ENCODE results near the gene BICC1.

BICC1 gene

DNA sequence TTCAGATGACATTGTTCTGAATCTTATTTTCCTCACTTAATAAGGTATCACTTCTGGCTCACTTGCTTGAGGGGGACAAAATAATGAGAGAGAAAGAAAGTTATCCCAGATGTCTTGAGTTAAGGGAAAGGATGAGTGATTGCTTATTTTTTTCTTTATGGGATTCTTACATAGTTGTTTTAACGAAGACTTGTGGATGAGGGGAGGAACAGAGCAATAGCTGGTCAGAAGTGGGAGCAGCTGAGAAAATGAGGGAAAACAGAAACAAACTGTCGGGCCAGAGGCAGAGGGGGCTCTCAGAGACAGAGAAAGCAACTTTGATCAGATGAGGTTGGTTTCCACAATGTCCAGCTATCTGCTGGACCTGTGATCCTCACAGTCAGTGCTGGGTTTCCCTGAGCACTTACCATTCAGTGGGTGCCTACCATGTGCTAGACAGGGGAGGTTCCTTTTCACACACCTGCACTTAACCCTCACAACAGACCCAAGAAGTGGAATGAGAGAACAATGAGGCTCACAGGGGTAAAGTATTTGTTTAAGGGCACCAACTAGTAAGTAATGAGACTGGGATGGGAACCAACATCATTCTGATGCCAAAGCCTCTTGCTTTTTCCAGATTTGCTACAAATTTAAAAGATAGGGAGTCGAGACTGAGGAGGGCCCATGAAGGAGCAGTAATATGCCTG, 64.2 kb downstream of the BICC1 start:
- TF ChIP-seq CTCF (IDR thresholded peaks at IDR 0.05; ENCODE audit: insufficient read depth, low read length) (no peak), GABPA (IDR thresholded peaks at IDR 0.05; ENCODE audit: low read depth) (no peak), SPI1 (IDR thresholded peaks at IDR 0.05; ENCODE audit: borderline replicate concordance, low read depth) (no peak), REST (IDR thresholded peaks at IDR 0.05; ENCODE audit: insufficient replicate concordance, low read depth) (no peak), POLR2AphosphoS5 (IDR thresholded peaks at IDR 0.05; ENCODE audit: low read depth) (no peak)
- H3K27me3 ChIP-seq (ENCODE audit: insufficient read depth, poor library complexity, severe bottlenecking), result no peaks in the 10 kb centered on the region
- H3K27ac ChIP-seq (replicated peaks), result peak overlapping the region; percentile 63
- DNase-seq (ENCODE audit: low read depth in 1 of 2, low spot score in 1 of 2), result no peak
- H3K4me3 ChIP-seq (replicated peaks; ENCODE audit: insufficient read depth, low read length), result no peak overlapping the region

DNA sequence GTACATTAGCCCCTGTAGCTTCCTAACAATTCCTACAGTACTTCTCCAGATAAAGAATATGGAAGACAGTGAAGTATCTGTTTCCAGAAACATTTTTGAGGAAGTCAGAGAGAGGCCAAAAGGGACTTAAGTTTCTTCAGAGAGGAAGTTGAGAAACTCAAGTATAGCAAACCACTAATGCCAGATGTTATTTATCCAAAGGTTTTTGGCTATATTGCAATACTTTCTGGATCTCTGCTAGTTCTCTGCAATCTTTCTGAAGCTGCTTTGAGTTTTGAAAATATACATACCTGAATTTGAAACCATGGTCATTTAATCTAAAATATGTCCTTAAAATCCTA, 64.7 kb downstream of the BICC1 start:
- H3K27ac ChIP-seq (replicated peaks), result peak overlapping the region; percentile 63
- TF ChIP-seq SPI1 (IDR thresholded peaks at IDR 0.05; ENCODE audit: borderline replicate concordance, low read depth) (peak; percentile 99), REST (IDR thresholded peaks at IDR 0.05; ENCODE audit: insufficient replicate concordance, low read depth) (peak; percentile 22), POLR2AphosphoS5 (IDR thresholded peaks at IDR 0.05; ENCODE audit: low read depth) (peak; percentile 46; the same call in 1 of the 2 replicates), CTCF (IDR thresholded peaks at IDR 0.05; ENCODE audit: insufficient read depth, low read length) (no peak), GABPA (IDR thresholded peaks at IDR 0.05; ENCODE audit: low read depth) (peak; percentile 45; the same call in 1 of the 2 replicates)
- DNase-seq (ENCODE audit: low read depth in 1 of 2, low spot score in 1 of 2), result peak; percentile 41 to 59
- no peaks in the 10 kb centered on the region for H3K27me3 ChIP-seq (ENCODE audit: insufficient read depth, poor library complexity, severe bottlenecking)
- H3K4me3 ChIP-seq (replicated peaks; ENCODE audit: insufficient read depth, low read length), result no peak overlapping the region

GRCh38 chr10:58578366-58578765, 65.7 kb downstream of the BICC1 start:
- no peak for DNase-seq (ENCODE audit: low read depth in 1 of 2, low spot score in 1 of 2)
- no peak overlapping the region for H3K4me3 ChIP-seq (replicated peaks; ENCODE audit: insufficient read depth, low read length)
- peak overlapping the region; percentile 36 for H3K27ac ChIP-seq (replicated peaks)
- H3K27me3 ChIP-seq (ENCODE audit: insufficient read depth, poor library complexity, severe bottlenecking), result no peaks in the 10 kb centered on the region
- TF ChIP-seq POLR2AphosphoS5 (IDR thresholded peaks at IDR 0.05; ENCODE audit: low read depth), result no peak
- no peak for TF ChIP-seq REST (IDR thresholded peaks at IDR 0.05; ENCODE audit: insufficient replicate concordance, low read depth)
- TF ChIP-seq GABPA (IDR thresholded peaks at IDR 0.05; ENCODE audit: low read depth), result no peak
- no peak for TF ChIP-seq SPI1 (IDR thresholded peaks at IDR 0.05; ENCODE audit: borderline replicate concordance, low read depth)
- no peak for TF ChIP-seq CTCF (IDR thresholded peaks at IDR 0.05; ENCODE audit: insufficient read depth, low read length)

Data from HL-60 (cell line).